HepG2 (cell line): ENCODE data around the gene RABGAP1L. TPM values are rescaled to one million over a fixed set of nuclear protein-coding genes. Genes with fewer than 3 reads are reported as not detected.

Source experiments
- ATRX ChIP-seq: sonication (generic); formaldehyde crosslinking; IDR thresholded peaks from 2 replicates; pipeline ENCODE4 v1.4.0; 2020; ENCODE audit warnings: missing genetic modification reagents, borderline replicate concordance
- DPF2 ChIP-seq: sonication (generic); formaldehyde crosslinking; IDR thresholded peaks from 2 replicates; pipeline ENCODE4 v1.4.0; 2020; ENCODE audit warnings: mild to moderate bottlenecking, low read depth, missing genetic modification reagents, borderline replicate concordance
- HDAC1 ChIP-seq: sonication (generic); formaldehyde crosslinking; IDR thresholded peaks from 2 replicates; pipeline ENCODE4 v1.5.1; 2020; ENCODE audit warnings: mild to moderate bottlenecking, missing genetic modification reagents
- NFKBIZ ChIP-seq: IDR thresholded peaks from 2 replicates; pipeline ENCODE4 v1.6.1; 2018; ENCODE audit warnings: missing genetic modification reagents, missing compliant biosample characterization
- RFX3 ChIP-seq: IDR thresholded peaks from 2 replicates; pipeline ENCODE4 v1.6.1; 2016; ENCODE audit warnings: missing biosample characterization, missing genetic modification reagents
- SMAD1 ChIP-seq: sonication (generic); formaldehyde crosslinking; IDR thresholded peaks from 2 replicates; pipeline ENCODE4 v1.4.0; 2020; ENCODE audit warnings: missing genetic modification reagents, low read depth, mild to moderate bottlenecking, borderline replicate concordance
- SMC3 ChIP-seq: IDR thresholded peaks from 2 replicates; pipeline ENCODE4 v1.6.1; 2011; ENCODE audit warnings: low read length, improper control_type of control experiment
- ZBTB25 ChIP-seq: IDR thresholded peaks from 2 replicates; pipeline ENCODE4 v1.6.1; 2018; ENCODE audit warnings: missing genetic modification reagents
- ZNF367 ChIP-seq: sonication (generic); formaldehyde crosslinking; IDR thresholded peaks from 2 replicates; pipeline ENCODE4 v1.4.0; 2020; ENCODE audit warnings: missing genetic modification reagents, borderline replicate concordance
- ZNF432 ChIP-seq: sonication (generic); formaldehyde crosslinking; IDR thresholded peaks from 2 replicates; pipeline ENCODE4 v1.5.0; 2020; ENCODE audit warnings: missing genetic modification reagents, mild to moderate bottlenecking, borderline replicate concordance
- ZNF441 ChIP-seq: sonication (generic); formaldehyde crosslinking; IDR thresholded peaks from 2 replicates; pipeline ENCODE4 v1.7.0; 2021; ENCODE audit warnings: missing genetic modification reagents, borderline replicate concordance
- ZNF496 ChIP-seq: sonication (generic); formaldehyde crosslinking; IDR thresholded peaks from 2 replicates; pipeline ENCODE4 v1.8.1; 2023; ENCODE audit warnings: mild to moderate bottlenecking, moderate library complexity, missing genetic modification reagents; ENCODE audit not compliant: insufficient replicate concordance
- ZNF572 ChIP-seq: sonication (generic); formaldehyde crosslinking; IDR thresholded peaks from 2 replicates; pipeline ENCODE4 v1.5.1; 2020; ENCODE audit warnings: mild to moderate bottlenecking, missing genetic modification reagents
- ZNF629 ChIP-seq: sonication (generic); formaldehyde crosslinking; conservative IDR thresholded peaks from 2 replicates; pipeline ENCODE4 v1.5.0; 2020; ENCODE audit warnings: missing genetic modification reagents
- polyA plus RNA-seq, 8 experiments: library from polyadenylated mRNA; depleted of rRNA in 3 of 8; stranded (reverse) in 7 of 8; unstranded in 1 of 8; fragments of >200 nt; fragmentation: Illumina TruSeq in 4 of 8; extraction: Trizol in 4 of 8; gene quantifications; 2 replicates each; pipeline versions ENCODE4 v1.2.1 to v1.2.3, GENCODE V29; 2011 to 2016; ENCODE audit warnings: low read depth in 4 of 8, missing spikeins in 1 of 8, mixed read lengths in 1 of 8; ENCODE audit not compliant: insufficient read depth in 1 of 8
- total RNA-seq, 5 experiments: library from RNA; depleted of rRNA; stranded (reverse); fragments of >200 nt; fragmentation: Illumina TruSeq; extraction: Trizol; gene quantifications; 2 replicates each; pipeline ENCODE4 v1.2.3, GENCODE V29; 2016; ENCODE audit warnings: low read depth in 1 of 5
- TF ChIP-seq, protein P1 (sequence below): sonication (generic); formaldehyde crosslinking; IDR thresholded peaks from 2 replicates; pipeline ENCODE4 v1.8.0; 2023; ENCODE audit warnings: mild to moderate bottlenecking, missing genetic modification reagents

Gene RABGAP1L
- total and polyA plus RNA-seq, 2 of the 13 experiments (the other 11 are each of a cell fraction or from before 2014, with no cell fraction given) = 7.9 to 22.6 TPM

DNA sequence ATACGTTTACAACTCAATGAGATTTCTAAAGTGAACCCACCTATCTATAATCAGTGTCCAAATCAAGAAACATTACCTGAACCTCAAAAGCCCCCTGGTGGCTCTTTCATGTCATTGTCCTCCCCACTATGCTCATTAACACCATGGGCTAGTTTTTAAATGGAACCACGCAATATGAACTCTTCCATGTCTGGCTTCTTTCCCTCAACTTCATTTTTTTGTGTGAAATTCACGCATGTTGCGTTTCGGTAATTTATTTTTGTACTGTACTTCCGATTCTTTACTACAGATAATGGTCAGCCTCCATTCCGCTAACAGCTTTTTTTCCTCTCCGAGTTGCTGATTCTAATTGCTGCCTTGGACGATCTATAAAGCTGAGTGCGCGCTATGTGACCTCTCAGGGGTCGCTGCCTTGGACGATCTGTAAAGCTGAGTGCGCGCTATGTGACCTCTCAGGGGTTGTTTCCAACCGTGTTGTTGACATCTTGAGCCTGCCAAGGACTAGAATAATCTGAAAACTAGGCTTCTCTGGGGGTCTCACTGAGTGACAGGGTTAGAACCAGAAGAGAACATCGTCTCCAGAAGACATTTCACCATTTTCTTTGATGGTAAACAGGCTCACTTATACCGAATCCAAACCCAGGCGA, 839.4 kb downstream of the RABGAP1L start (continued):
- 0 out of 2 replicates have a peak, but pooled peaks have one; percentile 11 for TF ChIP-seq NFKBIZ (CRISPR knock-in tag)
- TF ChIP-seq, protein P1, sequence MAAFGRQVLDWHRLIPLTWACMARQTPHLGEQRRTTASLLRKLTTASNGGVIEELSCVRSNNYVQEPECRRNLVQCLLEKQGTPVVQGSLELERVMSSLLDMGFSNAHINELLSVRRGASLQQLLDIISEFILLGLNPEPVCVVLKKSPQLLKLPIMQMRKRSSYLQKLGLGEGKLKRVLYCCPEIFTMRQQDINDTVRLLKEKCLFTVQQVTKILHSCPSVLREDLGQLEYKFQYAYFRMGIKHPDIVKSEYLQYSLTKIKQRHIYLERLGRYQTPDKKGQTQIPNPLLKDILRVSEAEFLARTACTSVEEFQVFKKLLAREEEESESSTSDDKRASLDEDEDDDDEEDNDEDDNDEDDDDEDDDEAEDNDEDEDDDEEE (CRISPR knock-in tag) = no peak
- peak; percentile 26; the same call in 1 of the 2 replicates for TF ChIP-seq ZNF629 (CRISPR knock-in tag)
- TF ChIP-seq ZNF441 (CRISPR knock-in tag) = no peak
- TF ChIP-seq ZNF496 (CRISPR knock-in tag) = no peak
- no peak for TF ChIP-seq ZBTB25 (CRISPR knock-in tag)
- no peak for TF ChIP-seq ATRX
- TF ChIP-seq SMC3 = peak; percentile 72
- TF ChIP-seq ZNF367 = peak; percentile 64; the same call in 1 of the 2 replicates
- TF ChIP-seq SMAD1 (CRISPR knock-in tag) = no peak
- TF ChIP-seq ZNF432 = no peak
- TF ChIP-seq RFX3 (CRISPR knock-in tag) = no peak
- no peak for TF ChIP-seq DPF2 (CRISPR knock-in tag)
- no peak; the same call in 1 of the 2 replicates for TF ChIP-seq HDAC1 (CRISPR knock-in tag)
- no peak for TF ChIP-seq ZNF572
